Gastroesophageal sphincter (tissue), 4 donors: Measurements from ENCODE around the gene SLC6A19. TPM values are rescaled to one million over a fixed set of nuclear protein-coding genes. Genes with fewer than 3 reads are reported as not detected.

Source experiments
- ATAC-seq: fragments of 150-250 bp; one replicate; pipeline ENCODE4 v1.9.1; 2016; ENCODE audit warnings: mild to moderate bottlenecking, moderate library complexity
- H3K27ac ChIP-seq, 4 donors: fragments of 200-600 bp; sonication (generic) in 3 of 4; 1 replicate in 3 of 4; 2 replicates in 1 of 4; pipeline ENCODE4 v1.5.1; 2016 to 2019
- H3K27me3 ChIP-seq: fragments of 200-600 bp; sonication (generic); one replicate; pipeline ENCODE4 v1.5.1; 2019
- H3K36me3 ChIP-seq, 2 donors: fragments of 200-600 bp; sonication (generic); one replicate each; pipeline ENCODE4 v1.5.1; 2019; ENCODE audit warnings: control low read depth in 1 of 2
- H3K4me1 ChIP-seq, 3 donors: fragments of 200-600 bp; sonication (generic); 1 replicate in 2 of 3; 2 replicates in 1 of 3; pipeline ENCODE4 v1.5.1; 2016 to 2019; ENCODE audit warnings: control low read depth in 2 of 3
- H3K4me3 ChIP-seq, 2 donors: fragments of 200-600 bp; sonication (generic); one replicate each; pipeline ENCODE4 v1.5.1; 2019; ENCODE audit warnings: mild to moderate bottlenecking in 1 of 2, moderate library complexity in 1 of 2
- H3K9me3 ChIP-seq, 3 donors: fragments of 200-600 bp; sonication (generic); one replicate each; pipeline ENCODE4 v1.5.1; 2017 to 2019; ENCODE audit warnings: control low read depth in 2 of 3
- CTCF ChIP-seq, 4 experiments: fragments of 200-600 bp in 2 of 4; fragments of 450-650 bp in 2 of 4; sonication (generic) in 1 of 4; IDR thresholded peaks; one replicate each; pipeline ENCODE4 v1.5.1; 2017 to 2019; ENCODE audit warnings: antibody characterized with exemption in 4 of 4, mild to moderate bottlenecking in 2 of 4, moderate library complexity in 2 of 4
- EP300 ChIP-seq: sonication (generic); formaldehyde crosslinking; IDR thresholded peaks from one replicate; pipeline ENCODE4 v1.6.1; 2017; ENCODE audit warnings: antibody characterized with exemption, mild to moderate bottlenecking
- POLR2A ChIP-seq, 2 donors: fragments of 450-650 bp; IDR thresholded peaks; one replicate each; pipeline ENCODE4 v1.6.1; 2017; ENCODE audit warnings: antibody characterized with exemption in 2 of 2, mild to moderate bottlenecking in 2 of 2, moderate library complexity in 1 of 2
- POLR2AphosphoS5 ChIP-seq: sonication (generic); formaldehyde crosslinking; IDR thresholded peaks from one replicate; pipeline ENCODE4 v1.6.1; 2017; ENCODE audit warnings: antibody characterized with exemption
- WGBS, 2 donors: methylation state at CpG; one replicate each; pipeline ENCODE4 v1.1.5; 2018; ENCODE audit warnings: low coverage in 1 of 2; 5-methylcytosine and 5-hydroxymethylcytosine counted together
- total RNA-seq, 4 donors: library from RNA; depleted of rRNA; stranded (reverse); fragments of >200 nt; gene quantifications; one replicate each; pipeline ENCODE4 v1.1.0, GENCODE V29; 2016

SLC6A19 gene
- total RNA-seq, 4 donors from 2014 or later: not detected

GRCh38 chr5:1179383-1179715 lies 22.0 kb upstream of the SLC6A19 start:
- TF ChIP-seq POLR2A (IDR thresholded peaks at IDR 0.05) (no peak), EP300 (no peak), CTCF (IDR thresholded peaks at IDR 0.05) (no peak), POLR2AphosphoS5 (no peak)
- Histone ChIP-seq H3K4me1 (peaks cover 0 to 15% (median 0%) of the 10 kb centered on the region in 3 donors), H3K4me3 (no peak overlapping the region), H3K27me3 (peaks cover 22% of the 10 kb centered on the region), H3K36me3 (no peaks in the 10 kb centered on the region), H3K9me3 (no peaks in the 10 kb centered on the region), H3K27ac (no peak overlapping the region)
- ATAC-seq: no peak
- WGBS, 2 donors: no CpG with 5 or more reads among the region's 9 CpGs

- Histone ChIP-seq H3K4me1 (peaks cover 0 to 15% (median 0%) of the 10 kb centered on the region in 3 donors), H3K36me3 (no peaks in the 10 kb centered on the region), H3K27ac (no peak overlapping the region), H3K27me3 (peaks cover 22% of the 10 kb centered on the region), H3K9me3 (no peaks in the 10 kb centered on the region), H3K4me3 (no peak overlapping the region)
- WGBS, 2 donors: no CpG with 5 or more reads among the region's 20 CpGs
- no peak for ATAC-seq
- TF ChIP-seq CTCF (IDR thresholded peaks at IDR 0.05) (no peak), POLR2A (IDR thresholded peaks at IDR 0.05) (no peak), POLR2AphosphoS5 (no peak), EP300 (no peak)
Measured at GRCh38 chr5:1180096-1180495, 21.3 kb upstream of the SLC6A19 start.

GRCh38 chr5:1180841-1181271 lies 20.5 kb upstream of the SLC6A19 start:
- Histone ChIP-seq H3K9me3 (no peaks in the 10 kb centered on the region), H3K4me1 (peaks cover 0 to 15% (median 0%) of the 10 kb centered on the region in 3 donors), H3K27ac (no peak overlapping the region), H3K27me3 (peaks cover 22% of the 10 kb centered on the region), H3K36me3 (no peaks in the 10 kb centered on the region), H3K4me3 (no peak overlapping the region)
- TF ChIP-seq CTCF (IDR thresholded peaks at IDR 0.05) (no peak), POLR2AphosphoS5 (no peak)
- WGBS, 2 donors: 40 to 41% methylated on average over 1 to 6 of the region's 20 CpGs
- no peak for ATAC-seq

GRCh38 chr5:1181451-1182359 lies 19.7 kb upstream of the SLC6A19 start:
- Histone ChIP-seq H3K4me3 (no peak overlapping the region), H3K4me1 (peaks cover 0 to 15% (median 0%) of the 10 kb centered on the region in 3 donors), H3K27ac (no peak overlapping the region), H3K27me3 (peaks cover 27% of the 10 kb centered on the region), H3K36me3 (no peaks in the 10 kb centered on the region), H3K9me3 (no peaks in the 10 kb centered on the region)
- WGBS, 2 donors: 84 to 91% methylated on average over 10 of the region's 27 CpGs
- ATAC-seq: no peak
- TF ChIP-seq CTCF (IDR thresholded peaks at IDR 0.05): no peak
- no peak for TF ChIP-seq POLR2A (IDR thresholded peaks at IDR 0.05)
- TF ChIP-seq POLR2AphosphoS5: no peak
- TF ChIP-seq EP300: no peak

DNA sequence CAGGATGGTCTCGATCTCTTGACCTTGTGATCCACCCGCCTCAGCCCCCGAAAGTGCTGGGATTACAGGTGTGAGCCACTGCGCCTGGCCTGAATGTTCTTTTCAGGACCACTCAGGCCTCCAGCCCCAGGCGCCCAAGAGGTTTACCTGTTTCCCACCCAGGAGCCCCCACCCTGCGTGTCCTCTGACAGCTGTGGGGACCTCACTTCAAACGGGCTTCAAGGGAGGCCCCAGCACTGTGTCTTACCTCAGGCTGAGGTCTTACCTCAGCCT lies 19.1 kb upstream of the SLC6A19 start:
- Histone ChIP-seq H3K9me3 (no peaks in the 10 kb centered on the region), H3K27me3 (peaks cover 32% of the 10 kb centered on the region), H3K4me3 (no peak overlapping the region), H3K36me3 (no peaks in the 10 kb centered on the region), H3K27ac (no peak overlapping the region), H3K4me1 (peaks cover 0 to 15% (median 0%) of the 10 kb centered on the region in 3 donors)
- no peak for ATAC-seq
- TF ChIP-seq POLR2AphosphoS5: no peak
- TF ChIP-seq EP300: no peak
- no peak for TF ChIP-seq POLR2A (IDR thresholded peaks at IDR 0.05)
- no peak for TF ChIP-seq CTCF (IDR thresholded peaks at IDR 0.05)
- WGBS, 2 donors: no CpG with 5 or more reads among the region's 7 CpGs
